GM12801 (cell line): ENCODE measurements around the gene ZBTB7C.

ENCODE experiments used
- CTCF ChIP-seq: IDR thresholded peaks from one replicate; pipeline ENCODE4 v1.5.1; 2011; ENCODE audit warnings: control low read depth; ENCODE audit not compliant: insufficient read length; ENCODE audit errors: extremely low read depth

Gene ZBTB7C

GRCh38 chr18:48043166-48043565, 366.0 kb downstream of the ZBTB7C start:
- TF ChIP-seq CTCF, result no peak

GRCh38 chr18:48042431-48042830, 366.8 kb downstream of the ZBTB7C start:
- no peak for TF ChIP-seq CTCF

GRCh38 chr18:48040457-48041110, 368.6 kb downstream of the ZBTB7C start:
- no peak for TF ChIP-seq CTCF

GRCh38 chr18:48039769-48040215, 369.4 kb downstream of the ZBTB7C start:
- TF ChIP-seq CTCF, result no peak

GRCh38 chr18:48038636-48039035, 370.5 kb downstream of the ZBTB7C start:
- no peak for TF ChIP-seq CTCF

GRCh38 chr18:48037481-48038271, 371.5 kb downstream of the ZBTB7C start:
- TF ChIP-seq CTCF, result no peak

- no peak for TF ChIP-seq CTCF
These were observed 372.4 kb downstream of the ZBTB7C start for GRCh38 chr18:48036641-48037421.
